Fibroblast of skin of right quadriceps (primary cell): ENCODE results near the gene MOB1A.
A peak's percentile ranks its signal among the peaks of the same experiment; 100 is the strongest.
"Not testable (repeated sequence)": the region's sequence is repeated elsewhere in the genome, so short reads cannot be mapped to it uniquely, and the experiment has no call there.

ENCODE experiments used
- DNase-seq: peaks from one replicate; pipeline ENCODE4 v3.0.0-alpha.2; 2013

MOB1A gene

GRCh38 chr2:74148457-74149246 is 30.0 kb downstream of the MOB1A start:
- DNase-seq: no peak

DNA sequence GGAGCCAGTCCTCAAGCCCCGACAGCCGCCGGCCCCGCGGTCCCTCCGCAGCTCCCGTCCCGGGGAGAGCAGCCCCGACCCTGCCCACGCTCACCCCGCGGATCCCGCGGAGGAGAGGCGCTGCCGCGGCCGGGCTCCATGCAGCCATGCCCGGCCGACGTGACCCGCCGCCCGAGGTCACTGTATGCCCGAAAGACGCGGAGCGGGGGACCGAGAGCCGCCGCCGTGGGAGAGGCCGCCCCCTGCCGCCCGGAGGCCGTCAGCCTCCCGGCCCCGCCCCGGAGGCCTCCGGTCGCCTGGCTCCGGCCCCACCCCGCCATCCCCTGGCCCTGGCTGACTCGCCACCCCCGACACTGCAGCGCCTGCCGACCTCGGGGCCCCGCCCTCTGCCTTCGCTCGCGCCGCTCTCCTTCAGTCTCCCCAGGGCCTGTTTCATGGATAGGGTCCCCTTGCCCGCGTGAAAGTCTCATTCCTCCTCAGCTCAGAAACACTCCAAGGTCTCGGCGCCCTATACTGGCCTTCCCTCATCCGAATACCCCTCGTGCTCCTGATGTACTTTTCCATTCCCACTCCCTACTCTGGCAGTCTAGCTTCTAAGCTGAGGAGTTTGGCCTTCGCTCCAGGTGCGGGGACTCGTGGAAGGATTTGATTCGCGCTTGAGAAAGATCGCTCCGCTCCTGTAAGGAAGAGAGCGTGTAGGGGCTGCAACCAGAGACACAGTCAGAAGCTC is 30.8 kb downstream of the MOB1A start, which contains the start of gene BOLA3:
Gene BOLA3, minus strand, starts transcription at position 186 of the 730 bp plus-strand sequence. Its CDS starts 38 bp downstream, at position 148.
- peak; percentile 72 for DNase-seq

DNA sequence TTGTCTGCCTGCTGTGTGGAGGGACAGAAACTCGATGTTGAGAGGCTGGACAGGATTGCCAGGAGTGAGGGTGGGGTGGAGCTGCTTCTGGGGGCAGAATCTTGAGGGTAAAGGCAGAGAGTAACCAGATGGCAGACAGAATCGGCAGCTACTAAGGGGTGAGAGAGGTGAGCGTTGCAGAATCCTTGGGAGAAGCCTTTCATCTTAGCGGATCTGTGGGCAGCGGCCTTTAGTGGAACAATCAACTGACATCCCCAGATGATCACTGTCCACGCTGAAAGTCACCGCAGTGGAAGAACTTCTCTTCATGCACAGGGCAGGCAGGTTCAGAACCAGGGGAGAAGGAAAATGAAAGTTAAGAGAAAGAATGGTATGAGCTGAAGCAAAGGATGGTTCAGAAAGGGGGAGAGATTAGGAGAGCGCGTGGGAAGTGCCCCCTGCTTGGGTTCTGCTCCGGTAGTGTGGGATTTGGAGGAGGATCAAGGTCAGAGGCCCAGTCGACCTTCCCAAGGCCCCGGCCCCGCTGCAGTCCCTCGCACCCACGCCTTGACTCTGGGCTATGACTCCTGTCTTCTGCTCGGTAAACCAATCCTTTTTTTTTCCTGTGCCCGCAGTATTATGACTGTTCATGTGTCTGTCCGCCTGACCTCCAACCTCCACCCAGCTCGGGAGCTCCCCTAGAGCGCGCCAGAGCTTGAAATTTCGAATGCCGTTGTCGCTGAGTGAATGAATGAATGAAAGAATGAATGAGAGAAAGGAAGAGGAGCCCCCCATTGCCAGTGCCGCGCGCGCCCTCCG is 31.6 kb downstream of the MOB1A start:
- no peak for DNase-seq

GRCh38 chr2:74142340-74142739 is 36.3 kb downstream of the MOB1A start:
- no peak for DNase-seq

GRCh38 chr2:74138600-74139323 is 39.9 kb downstream of the MOB1A start:
- no peak for DNase-seq

DNA sequence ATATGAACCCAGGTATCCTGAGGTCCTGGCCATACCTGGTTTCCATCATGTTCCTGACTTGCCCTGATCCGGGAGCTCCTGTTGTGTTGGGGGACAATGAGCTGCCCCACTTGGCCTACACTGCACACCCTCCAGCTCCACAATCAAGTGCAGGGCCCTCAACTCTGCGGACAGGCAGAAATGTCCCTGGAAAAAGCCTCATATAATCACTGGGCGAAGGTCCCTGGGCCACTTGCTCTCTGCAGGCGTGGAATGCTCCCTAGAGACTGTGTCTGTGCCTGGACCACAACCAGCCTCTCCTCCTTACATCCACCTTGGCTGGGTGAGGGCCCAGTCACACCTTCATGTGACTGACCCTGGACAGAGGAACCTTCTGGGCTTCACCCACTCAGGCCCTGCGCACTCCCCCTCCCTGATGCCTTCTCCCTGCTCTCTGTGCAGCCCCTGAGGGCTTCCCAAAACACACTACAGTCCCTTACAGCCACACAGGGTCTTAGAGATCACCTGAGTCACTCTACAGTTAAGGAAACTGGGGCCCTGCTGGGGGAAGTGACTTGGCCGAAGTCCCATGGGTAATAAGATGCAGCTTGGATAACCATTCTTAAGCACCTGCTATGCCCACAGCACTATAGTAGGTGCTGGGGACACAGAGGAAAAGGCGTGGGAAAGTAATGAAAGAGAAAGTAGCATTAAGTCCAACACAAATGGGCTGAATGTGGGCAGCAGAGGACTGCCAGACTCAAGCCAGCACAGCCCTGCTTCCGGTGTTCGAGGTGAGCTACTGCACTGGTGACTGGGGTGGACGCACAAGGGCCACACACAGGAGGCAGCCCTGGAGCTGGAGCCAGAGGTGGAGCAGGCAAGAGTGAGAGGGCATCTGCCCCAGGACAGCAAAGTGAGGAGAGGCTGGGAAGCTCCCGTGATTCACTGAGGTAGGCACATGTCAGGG is 40.8 kb downstream of the MOB1A start:
- no peak for DNase-seq

GRCh38 chr2:74131901-74132300 is 46.8 kb downstream of the MOB1A start:
- DNase-seq: no peak

DNA sequence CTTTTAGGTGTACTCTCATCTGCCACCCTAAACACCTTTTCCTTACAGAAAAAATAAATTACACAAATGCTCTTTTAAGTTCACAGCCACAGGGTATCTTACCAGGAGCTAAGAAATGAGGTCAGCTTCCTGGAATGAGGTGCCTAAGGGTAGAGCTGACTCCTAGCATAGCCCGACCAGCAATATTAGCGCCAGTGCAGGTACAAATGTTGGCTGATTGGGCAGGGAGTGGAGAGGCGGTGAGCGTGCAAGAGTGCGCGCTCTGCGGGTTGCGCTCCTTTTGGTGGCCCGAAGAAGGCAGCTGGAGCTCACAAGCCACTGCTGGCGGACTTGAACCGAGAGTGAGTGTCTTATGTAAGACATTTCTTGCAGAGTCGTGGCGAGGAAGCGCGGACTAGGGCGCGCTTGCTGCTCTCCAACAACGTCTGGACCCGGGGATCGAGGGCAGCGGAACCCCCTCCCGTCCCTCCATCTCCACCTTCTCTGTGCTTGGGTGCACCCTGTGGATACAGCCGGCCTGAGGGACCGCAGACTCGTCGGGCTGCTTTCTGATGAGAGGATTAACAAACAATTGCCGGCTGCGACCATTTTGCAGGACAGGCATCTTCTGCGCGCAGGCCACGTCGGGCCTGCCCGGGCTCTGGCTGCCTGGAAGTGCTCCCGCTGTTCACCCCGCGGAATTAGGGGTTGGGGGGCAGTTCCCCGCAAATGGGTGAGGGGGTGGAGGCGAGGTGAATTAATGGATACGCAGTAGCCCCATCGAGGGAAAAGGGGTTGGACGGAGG is 48.3 kb downstream of the MOB1A start:
- DNase-seq: no peak

DNA sequence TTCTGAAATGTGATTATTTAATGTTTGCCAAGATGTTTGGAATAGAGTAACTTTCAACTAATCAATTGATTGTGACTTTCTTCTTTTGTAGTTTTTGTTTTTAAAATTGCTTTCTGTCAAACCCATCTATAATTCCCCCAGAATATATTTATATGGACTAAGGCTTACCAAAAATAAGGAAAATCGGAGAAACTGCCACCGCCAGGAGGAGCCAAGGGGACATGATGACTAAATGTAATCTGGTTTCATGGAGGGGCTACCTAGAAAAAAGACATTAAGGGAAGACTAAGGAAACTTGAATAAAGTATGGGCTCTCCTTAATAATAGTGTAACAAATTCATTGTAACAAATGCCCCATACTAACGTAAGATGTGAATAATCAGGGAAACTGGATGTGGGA is 50.5 kb downstream of the MOB1A start:
- DNase-seq: no peak

GRCh38 chr2:74123955-74124354 is 54.7 kb downstream of the MOB1A start:
- not testable (repeated sequence) for DNase-seq

DNA sequence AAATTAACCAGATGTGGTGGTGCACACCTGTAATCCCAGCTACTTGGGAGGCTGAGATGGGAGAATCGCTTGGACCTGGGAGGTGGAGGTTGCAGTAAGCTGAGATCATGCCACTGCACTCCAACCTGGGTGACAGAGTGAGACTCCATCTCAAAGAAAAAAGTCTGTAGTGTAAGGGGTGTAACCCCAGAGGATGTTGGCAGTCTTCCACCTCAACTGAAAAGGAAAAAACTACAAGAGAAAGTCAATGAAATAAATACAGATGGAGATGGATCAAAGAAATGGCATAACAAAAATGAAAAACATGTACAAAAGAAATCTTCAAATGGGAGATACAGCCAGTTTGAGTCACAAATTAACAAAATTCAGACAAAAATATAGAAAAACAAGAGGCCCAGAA is 56.8 kb downstream of the MOB1A start:
- DNase-seq: not testable (repeated sequence)

GRCh38 chr2:74119912-74120825 is 58.5 kb downstream of the MOB1A start:
- peak; percentile 78 for DNase-seq

- no peak for DNase-seq
These were observed 59.3 kb downstream of the MOB1A start for GRCh38 chr2:74119339-74119738.

DNA sequence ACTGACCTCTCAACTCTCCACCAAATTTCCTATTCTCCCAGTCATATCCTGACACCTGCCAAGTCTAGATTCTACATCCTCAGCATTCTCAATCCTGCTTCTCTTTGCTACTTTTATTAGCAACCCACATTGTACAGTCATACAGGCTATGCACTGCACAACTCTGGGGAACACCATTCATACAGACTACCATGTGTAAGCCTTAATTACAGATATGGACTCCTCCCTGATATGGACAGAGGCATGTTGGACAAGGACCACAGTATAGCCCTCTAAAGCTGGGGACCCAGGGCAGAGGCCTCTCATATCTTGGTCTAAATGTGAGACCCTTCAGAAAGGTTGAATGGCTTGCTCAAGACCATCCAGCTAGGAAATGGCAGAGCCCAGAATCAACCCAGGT is 67.3 kb downstream of the MOB1A start:
- no peak for DNase-seq

GRCh38 chr2:74110537-74110936 is 68.1 kb downstream of the MOB1A start:
- DNase-seq: no peak

DNA sequence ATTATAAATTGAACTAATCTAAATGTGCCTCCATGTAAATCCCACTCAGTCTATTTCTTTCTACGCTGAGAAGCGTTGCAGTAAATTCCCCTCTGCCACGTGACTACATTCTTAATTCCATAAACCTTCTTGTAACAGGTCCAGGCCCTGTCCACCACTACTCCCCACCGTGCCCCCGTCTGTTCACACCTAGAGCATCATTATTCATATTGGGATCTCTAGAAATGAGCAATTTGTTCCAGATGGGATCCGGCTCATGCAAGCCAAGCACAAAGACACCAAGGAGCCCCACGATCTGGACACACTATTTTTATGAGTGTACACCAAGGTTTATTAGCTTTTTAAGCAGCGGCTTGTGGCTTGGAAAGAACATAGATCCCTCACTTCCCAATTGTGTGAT is 69.1 kb downstream of the MOB1A start:
- DNase-seq: no peak

DNA sequence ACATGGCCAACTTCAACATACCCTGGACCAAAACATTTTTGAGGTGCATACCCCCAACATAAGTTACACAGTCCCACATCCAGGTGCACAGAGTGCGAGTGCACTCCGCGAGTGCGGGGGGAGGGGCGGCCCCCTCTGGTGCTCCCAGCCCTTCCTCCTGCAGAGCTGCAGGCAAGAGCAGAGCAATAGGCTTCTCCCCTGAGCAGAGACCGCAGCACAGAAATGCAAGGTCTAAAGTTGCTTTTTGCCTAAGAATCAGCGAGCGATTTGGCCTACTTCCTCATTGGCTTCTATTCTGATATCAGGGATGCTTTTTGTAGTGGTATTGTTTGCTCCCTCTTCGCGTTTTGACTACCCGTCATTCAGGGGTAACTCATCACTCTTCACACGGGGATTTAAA is 71.6 kb downstream of the MOB1A start:
- DNase-seq: no peak

DNA sequence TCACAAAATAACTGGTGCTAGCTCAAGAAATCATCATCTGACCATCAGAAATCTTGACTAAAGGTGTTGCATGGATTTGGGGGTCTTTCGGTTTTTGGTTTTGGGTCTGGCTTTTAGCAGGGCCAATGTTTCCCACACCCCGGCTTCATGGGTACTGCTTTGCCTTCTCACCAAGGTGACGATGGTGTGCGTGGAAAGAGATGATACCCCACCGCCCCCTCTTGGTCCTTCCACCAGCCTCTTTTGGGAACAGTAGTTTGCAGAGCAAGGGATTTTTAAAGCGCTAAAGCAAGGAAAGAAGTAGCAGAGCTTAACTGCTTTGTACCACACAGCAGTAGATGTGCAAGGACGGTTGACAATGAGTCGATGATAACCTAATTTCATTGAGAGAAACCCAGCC is 73.3 kb downstream of the MOB1A start:
- no peak for DNase-seq

DNA sequence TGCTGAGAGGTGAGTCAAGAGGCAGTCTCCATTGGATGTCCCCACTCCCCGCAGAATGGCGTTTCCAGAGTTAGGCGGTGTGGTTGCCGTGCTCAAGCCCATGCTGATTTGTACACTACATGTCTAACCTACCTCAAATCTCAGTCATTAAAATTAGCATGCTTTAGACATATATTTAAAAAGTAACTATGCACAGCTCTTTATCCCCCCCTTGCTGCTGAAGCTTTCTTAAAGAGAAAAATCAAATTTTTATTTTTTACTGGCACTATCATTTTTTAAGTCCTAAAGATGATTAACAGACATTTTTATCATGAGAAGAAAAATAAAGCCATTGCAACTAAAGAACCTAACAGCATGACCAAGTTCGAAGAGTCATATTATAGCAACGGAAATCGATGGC is 73.8 kb downstream of the MOB1A start:
- no peak for DNase-seq

DNA sequence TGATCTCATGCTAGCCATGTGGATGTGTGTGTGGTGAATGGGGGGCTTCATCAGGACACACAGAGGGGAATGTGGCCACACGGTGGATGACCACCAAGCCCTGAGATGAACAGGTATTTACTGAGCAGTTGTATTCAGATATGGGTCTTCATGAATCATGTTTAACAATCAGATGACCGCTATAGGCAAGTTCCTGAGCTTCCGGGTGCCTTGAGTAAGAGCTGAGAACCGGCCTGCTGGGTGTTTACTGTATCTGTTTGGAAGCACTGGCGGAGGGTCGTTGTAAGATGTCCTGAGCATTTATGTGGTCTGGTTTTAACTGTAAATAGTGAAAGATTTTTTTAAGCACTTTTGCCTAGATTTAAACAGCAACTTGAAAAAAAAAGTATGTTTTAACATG is 74.9 kb downstream of the MOB1A start:
- DNase-seq: no peak
